HG03432 (cell line): ENCODE data around the gene HLX.
A peak's percentile ranks its signal among the peaks of the same experiment; 100 is the strongest.

Experiments used
- ATAC-seq: cut with Tn5 transposase; IDR thresholded peaks from one replicate; pipeline ENCODE4 v1.9.1; 2021; ENCODE audit warnings: mild to moderate bottlenecking, moderate library complexity; ENCODE audit not compliant: unreplicated experiment

HLX gene

GRCh38 chr1:220895412-220895946 is 16.2 kb downstream of the HLX start:
- no peak for ATAC-seq

DNA sequence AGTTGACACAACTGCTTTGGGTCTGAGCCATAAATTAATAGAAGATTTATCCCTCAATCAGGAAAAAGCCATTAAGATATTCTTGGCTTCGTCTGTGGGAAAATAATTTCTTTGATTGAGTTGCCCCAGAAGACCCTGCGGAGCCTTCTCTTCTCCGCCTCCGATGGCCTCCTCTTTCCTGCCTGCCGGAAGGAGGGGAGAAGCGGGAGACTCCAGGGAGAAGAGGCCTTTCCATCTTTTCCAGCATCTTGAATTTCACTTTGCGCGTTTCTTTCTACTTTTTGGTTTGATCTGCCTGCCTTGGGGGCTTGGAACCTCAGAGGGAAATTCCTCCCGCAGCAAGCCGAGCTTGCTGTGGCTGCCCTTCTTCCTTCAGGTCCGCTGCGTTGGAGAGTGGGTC is 16.8 kb downstream of the HLX start:
- no peak for ATAC-seq

GRCh38 chr1:220900842-220901241 is 21.6 kb downstream of the HLX start:
- no peak for ATAC-seq

DNA sequence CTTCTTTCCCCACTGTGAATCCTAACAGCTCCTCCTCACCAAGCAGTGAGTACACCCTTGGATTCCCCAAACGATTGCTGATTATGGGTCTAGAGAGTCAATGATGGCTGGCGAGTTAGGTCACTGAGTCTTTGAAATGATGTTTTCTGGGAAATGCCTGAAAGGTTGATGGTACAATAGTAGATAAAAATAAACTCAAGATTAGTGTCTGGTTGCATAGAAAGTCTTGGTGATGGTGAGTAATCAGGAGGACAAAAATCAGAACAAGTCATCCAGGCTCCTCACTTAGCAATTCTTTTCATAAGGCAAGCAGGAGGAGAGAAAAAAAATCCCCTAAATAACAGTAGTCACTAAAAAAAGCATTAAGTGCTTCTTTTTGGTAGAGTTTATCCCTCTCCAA is 22.6 kb downstream of the HLX start:
- ATAC-seq: no peak

DNA sequence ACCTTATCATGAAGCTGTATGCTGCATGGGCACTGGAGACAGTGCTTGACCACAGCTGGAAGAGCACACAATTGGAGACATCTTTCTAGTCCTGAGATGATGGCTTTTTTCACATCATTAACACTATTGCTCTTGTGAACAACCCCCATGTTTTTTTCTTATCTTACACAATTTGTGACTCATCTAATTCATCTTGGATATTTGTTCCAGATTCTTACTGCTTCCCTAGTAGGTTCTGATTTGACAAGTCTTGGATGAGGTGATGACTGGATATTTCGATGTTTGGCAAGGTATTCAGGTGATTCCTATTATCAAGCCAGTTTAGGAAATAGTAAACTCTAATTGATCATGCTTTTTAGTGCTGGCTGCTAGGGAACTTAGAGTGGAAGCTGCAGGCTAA is 23.7 kb downstream of the HLX start:
- ATAC-seq: no peak

GRCh38 chr1:220904876-220905275 is 25.6 kb downstream of the HLX start:
- no peak for ATAC-seq

- ATAC-seq: no peak
Observed at GRCh38 chr1:220905650-220906560, 26.7 kb downstream of the HLX start.

DNA sequence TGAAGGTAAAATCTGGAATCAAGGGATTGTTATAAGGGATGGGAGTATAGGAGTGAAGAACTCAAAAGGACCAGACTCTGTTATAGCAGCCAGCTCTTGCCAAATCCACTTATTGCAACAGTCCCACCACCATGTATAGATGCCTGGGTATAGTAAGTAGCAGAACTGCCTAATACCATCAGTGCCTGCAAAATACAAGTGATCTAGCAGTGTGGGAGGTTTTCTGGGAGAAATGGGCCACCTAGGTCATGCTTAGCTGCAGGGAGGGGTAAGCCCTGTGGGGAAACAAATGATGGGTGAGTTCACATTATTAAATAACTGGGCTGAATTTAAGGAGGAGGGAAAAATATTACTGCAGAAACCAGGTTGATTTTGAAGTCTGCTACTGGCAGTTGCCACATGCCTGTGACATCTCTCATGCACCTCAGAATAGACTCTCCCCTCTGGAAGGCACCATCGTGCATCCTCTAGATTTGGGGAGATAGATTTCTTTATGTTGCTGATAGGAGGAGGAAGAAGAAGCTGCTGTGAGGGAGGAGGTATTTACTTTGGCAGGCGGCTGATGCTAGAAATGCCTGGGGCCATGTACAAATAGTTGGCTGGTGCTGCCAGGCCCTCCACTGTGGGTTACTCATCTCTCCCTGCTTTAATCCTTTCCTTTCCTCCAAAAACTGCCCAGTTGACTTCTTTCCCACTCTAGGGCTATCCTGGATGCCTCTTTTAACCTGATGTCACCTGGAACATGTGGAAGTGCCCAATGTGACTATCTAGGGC is 27.5 kb downstream of the HLX start:
- ATAC-seq: no peak

DNA sequence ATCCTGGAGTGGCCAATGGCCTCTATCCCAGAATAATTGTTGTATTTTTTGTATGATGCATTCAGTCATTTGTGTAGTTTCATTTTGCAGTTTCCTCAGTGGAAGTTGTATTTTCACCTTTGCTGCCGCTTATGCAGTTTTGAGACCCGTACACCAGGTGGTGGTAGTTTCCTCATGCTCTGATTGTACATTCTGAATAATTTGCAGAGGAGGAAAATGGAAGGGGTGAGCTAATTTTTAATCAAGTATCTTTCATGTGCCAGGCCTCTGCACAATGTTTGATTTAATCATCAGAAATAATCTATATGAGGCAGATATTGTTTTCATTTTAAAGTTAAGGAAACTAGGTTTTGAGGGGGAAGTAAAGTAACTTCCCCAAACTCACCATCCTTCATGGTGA is 29.5 kb downstream of the HLX start:
- ATAC-seq: peak; percentile 47

DNA sequence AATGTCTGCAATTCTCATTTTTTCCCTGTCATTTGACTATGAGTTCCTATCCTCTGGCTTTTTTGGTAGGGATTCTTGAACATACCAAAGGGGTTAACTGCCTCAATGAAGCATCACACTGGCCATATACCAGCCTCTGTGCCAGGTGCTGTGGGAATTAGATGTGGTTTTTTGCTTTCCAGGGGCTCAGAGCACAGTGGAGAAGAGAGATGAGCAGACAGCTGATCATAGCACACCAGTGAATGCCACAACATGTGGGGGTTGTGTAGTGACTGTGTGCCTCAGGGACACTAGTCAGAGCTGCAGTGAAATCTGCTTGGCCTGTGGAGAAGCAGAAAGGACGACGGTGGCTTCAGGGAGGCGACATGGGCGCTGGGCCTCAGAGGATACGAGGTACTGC is 30.8 kb downstream of the HLX start:
- no peak for ATAC-seq

DNA sequence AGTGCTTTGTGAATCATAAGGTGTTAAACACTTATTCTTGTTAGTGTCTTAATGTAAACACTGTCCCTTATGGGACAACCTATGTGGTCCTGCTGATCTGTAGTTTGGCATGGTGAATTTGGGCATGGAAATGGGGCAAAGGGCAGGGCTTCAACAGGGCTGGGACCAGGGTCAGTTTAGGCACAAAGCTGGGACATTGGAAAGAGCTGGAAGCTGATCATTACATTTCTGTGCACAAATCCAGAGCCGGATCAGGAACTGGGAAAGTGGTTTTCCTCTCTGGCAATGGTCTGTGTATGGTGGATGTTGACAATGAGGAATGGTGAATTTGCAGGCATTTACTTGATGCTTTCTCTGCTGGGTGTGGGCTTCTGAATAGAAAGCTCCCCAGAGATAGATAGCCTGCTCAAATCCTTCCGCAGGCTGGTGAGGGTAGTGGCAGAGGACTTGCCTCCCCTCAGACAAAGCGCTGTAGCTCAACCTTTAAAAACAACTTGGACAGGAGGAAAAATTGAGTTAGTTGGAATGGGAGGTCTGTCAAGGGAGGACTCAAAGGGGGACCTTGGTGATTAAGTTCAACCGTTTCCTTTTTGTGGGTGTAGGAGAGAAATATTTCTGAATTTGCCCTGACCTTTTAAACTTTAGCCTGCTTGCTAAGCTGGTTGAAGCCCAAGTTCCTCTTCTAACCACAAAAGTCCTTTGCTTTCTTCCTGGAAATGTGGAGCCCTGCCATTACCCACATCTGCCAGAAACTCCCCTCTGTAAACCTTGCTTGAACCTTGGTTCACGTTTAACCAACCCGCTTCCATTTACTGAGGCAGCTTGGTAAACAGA is 35.3 kb downstream of the HLX start:
- ATAC-seq: no peak

- ATAC-seq: no peak
Observed at GRCh38 chr1:220915117-220915440, 35.8 kb downstream of the HLX start.

DNA sequence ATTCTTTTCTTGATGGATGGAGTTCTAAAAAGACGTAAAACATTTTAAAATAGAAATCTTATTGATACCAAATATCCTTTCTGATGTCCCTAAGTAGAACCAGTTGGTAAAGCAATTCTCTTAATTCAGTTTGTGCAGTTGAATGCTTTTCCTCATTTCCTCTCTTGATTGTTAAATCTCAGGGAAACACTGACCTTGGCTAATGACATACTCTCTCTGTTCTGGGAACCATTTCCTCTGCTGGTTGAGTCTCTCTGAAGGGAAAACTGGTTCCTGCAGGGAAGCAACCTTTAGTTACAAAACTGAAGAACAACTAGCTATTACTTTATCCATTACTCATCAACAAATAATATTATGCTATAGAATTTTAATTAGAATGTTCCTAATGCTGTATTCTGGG is 36.7 kb downstream of the HLX start:
- no peak for ATAC-seq

DNA sequence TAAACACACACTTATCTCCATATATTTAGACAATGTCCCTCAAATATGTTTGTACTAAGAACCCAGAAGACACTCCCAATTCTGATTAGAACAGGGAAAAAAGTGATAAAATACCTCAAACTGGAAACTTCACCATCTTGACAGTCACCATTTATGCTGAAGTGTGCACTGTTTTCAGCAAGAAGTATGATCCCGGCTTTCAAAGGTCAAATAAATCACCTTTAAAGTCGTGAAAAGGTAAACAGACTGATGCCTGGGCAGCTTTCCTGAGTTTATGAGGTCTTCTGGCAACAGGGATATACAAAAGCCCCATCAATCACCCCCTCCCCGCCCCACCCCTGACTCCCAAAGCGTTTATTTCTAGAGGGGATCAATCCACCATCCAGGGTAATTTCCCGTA is 37.9 kb downstream of the HLX start:
- no peak for ATAC-seq

- ATAC-seq: no peak
Observed at GRCh38 chr1:220917535-220918209, 38.4 kb downstream of the HLX start.

- no peak for ATAC-seq
Observed at GRCh38 chr1:220918285-220918951, 39.2 kb downstream of the HLX start.

DNA sequence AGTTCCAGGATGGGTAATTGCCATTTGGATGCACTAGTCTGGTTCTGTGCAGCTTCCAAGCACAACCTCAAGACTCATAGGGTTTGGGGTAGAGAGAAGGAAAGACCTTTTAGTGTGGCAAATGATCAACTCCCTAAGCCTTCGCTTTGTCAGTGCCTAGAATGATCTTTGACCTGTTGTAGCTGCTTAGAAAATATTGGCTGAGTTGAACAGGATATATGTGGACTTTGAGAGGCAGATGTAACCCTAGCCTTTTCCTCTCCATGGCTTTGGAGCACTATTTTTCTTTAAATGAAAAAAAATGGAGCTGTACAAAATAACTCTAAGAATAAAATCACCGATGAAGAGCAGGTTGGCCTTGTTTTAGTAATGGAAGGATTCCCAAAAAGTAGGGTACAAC is 41.7 kb downstream of the HLX start:
- ATAC-seq: no peak

DNA sequence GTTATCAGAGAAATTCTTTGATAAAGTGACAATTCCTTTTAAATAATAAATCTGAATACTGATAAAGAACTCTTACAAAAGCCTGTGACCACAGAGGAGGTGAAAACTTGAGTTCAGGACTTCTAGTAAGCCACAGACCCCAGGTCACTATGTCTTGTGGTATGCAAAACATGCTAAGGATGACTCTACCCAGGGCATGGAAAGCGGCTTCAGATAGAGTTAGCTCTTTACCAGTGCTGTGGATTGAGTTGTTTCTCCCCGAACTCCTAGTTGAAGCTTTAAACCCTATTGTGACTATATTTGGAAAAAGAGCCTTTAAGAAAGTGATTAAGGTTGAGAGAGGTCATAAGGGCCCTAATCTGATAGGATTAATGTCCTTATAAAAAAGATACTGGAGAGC is 42.3 kb downstream of the HLX start:
- no peak for ATAC-seq

GRCh38 chr1:220921971-220922635 is 42.9 kb downstream of the HLX start:
- ATAC-seq: no peak

- no peak for ATAC-seq
Observed at GRCh38 chr1:220922951-220923350, 43.7 kb downstream of the HLX start.
